HCT116 (cell line): ENCODE results near the gene IFI35. TPM values are rescaled to one million over a fixed set of nuclear protein-coding genes. Genes with fewer than 3 reads are reported as not detected.
"Not testable (repeated sequence)": the region's sequence is repeated elsewhere in the genome, so short reads cannot be mapped to it uniquely, and the experiment has no call there.

Source experiments
- ATAC-seq: fragments of 200-7000 bp; cut with Tn5 transposase; 2 replicates; pipeline ENCODE4 v1.9.1; 2020; ENCODE audit warnings: mild to moderate bottlenecking, moderate library complexity
- BruUV-seq: library from RNA; stranded (reverse); fragments of 400-500 nt; replicated peaks from 2 replicates; lab custom pipeline; 2021; lab: Mats Ljungman, UMichigan
- CTCF ChIA-PET: fragments of 300-600 bp; sonication (Branson Sonifier 250); formaldehyde crosslinking; loops from one replicate; lab custom pipeline; 2021; ENCODE audit warnings: antibody characterized with exemption; lab: Charles Lee
- POLR2A ChIA-PET: fragments of 300-600, 350-600 bp; sonication (Branson Sonifier 250); formaldehyde crosslinking; loops from one replicate; lab custom pipeline; 2021; ENCODE audit warnings: antibody characterized with exemption; lab: Charles Lee
- RAD21 ChIA-PET, 2 experiments: fragments of 300-600 bp; sonication (Branson Sonifier 250); formaldehyde crosslinking; loops; one replicate each; lab custom pipeline; 2023; ENCODE audit warnings: low total read pairs in 2 of 2; ENCODE audit not compliant: uncharacterized antibody in 2 of 2, unreplicated experiment in 2 of 2, low non-redundant PET in 1 of 2; lab: Charles Lee
- DNase-seq: peaks from one replicate; pipeline ENCODE4 v3.0.0-alpha.2; 2010; ENCODE audit warnings: low read depth, low spot score
- H2AFZ ChIP-seq: fragments of 200-600 bp; shearing (Covaris generic), sonication (generic); 2 replicates; pipeline ENCODE4 v1.6.1; 2017; ENCODE audit warnings: low read depth, mixed run types, mixed read lengths, antibody characterized with exemption, low read length; ENCODE audit not compliant: poor library complexity, severe bottlenecking
- H3K27ac ChIP-seq: 2 replicates; pipeline ENCODE4 v1.5.1; 2012; ENCODE audit warnings: low read depth, low read length
- H3K27me3 ChIP-seq: fragments of 200-600 bp; sonication (generic); 2 replicates; pipeline ENCODE4 v1.6.1; 2016; ENCODE audit warnings: mixed run types, low read length, mixed read lengths; ENCODE audit not compliant: insufficient read depth
- H3K36me3 ChIP-seq, 2 experiments: fragments of 200-500 bp in 1 of 2; fragments of 200-600 bp in 1 of 2; sonication (Bioruptor generic) in 1 of 2; sonication (generic) in 1 of 2; 2 replicates each; pipeline versions ENCODE4 v1.5.1 to v1.6.1; 2014 to 2016; ENCODE audit warnings: low read length in 2 of 2, inconsistent platforms in 1 of 2, mixed read lengths in 1 of 2, mixed run types in 1 of 2; ENCODE audit not compliant: insufficient read depth in 2 of 2, control insufficient read depth in 1 of 2
- H3K4me1 ChIP-seq, 2 experiments: fragments of 200-600 bp in 1 of 2; sonication (generic) in 1 of 2; 2 replicates each; pipeline versions ENCODE4 v1.5.1 to v1.6.1; 2012 to 2017; ENCODE audit warnings: low read length in 2 of 2, inconsistent platforms in 1 of 2, mild to moderate bottlenecking in 1 of 2, mixed read lengths in 1 of 2, mixed run types in 1 of 2, moderate library complexity in 1 of 2; ENCODE audit not compliant: insufficient read depth in 2 of 2, control insufficient read depth in 1 of 2
- H3K4me2 ChIP-seq: fragments of 200-600 bp; sonication (generic); 2 replicates; pipeline ENCODE4 v1.6.1; 2017; ENCODE audit warnings: mixed run types, low read length, mixed read lengths
- H3K4me3 ChIP-seq, 2 experiments: fragments of 200-600 bp in 1 of 2; sonication (generic) in 1 of 2; replicated peaks in 1 of 2; 2 replicates each; pipeline ENCODE4 v1.5.1; 2011 to 2016; ENCODE audit warnings: low read length in 2 of 2, control low read depth in 1 of 2, low read depth in 1 of 2, mild to moderate bottlenecking in 1 of 2, mixed read lengths in 1 of 2, mixed run types in 1 of 2
- H3K79me2 ChIP-seq: fragments of 200-600 bp; sonication (generic); 2 replicates; pipeline ENCODE4 v1.6.1; 2017; ENCODE audit warnings: mild to moderate bottlenecking, mixed run types, low read length, moderate library complexity, mixed read lengths; ENCODE audit not compliant: insufficient read depth
- H3K9ac ChIP-seq: fragments of 200-600 bp; sonication (generic); 2 replicates; pipeline ENCODE4 v1.6.1; 2016; ENCODE audit warnings: low read length, mixed read lengths
- H3K9me2 ChIP-seq: fragments of 200-600 bp; sonication (generic), shearing (Covaris generic); 2 replicates; pipeline ENCODE4 v1.6.1; 2017; ENCODE audit warnings: mixed run types, mild to moderate bottlenecking, moderate library complexity; ENCODE audit not compliant: insufficient read depth
- H3K9me3 ChIP-seq, 2 experiments: fragments of 200-500 bp in 1 of 2; fragments of 200-600 bp in 1 of 2; sonication (Bioruptor generic) in 1 of 2; sonication (generic) in 1 of 2; 2 replicates each; pipeline ENCODE4 v1.6.1; 2014 to 2017; ENCODE audit warnings: low read length in 2 of 2, mixed read lengths in 2 of 2, inconsistent platforms in 1 of 2, low read depth in 1 of 2, mild to moderate bottlenecking in 1 of 2, mixed run types in 1 of 2, moderate library complexity in 1 of 2; ENCODE audit not compliant: control insufficient read depth in 1 of 2, insufficient read depth in 1 of 2
- H4K20me1 ChIP-seq: fragments of 200-600 bp; sonication (generic), shearing (Covaris generic); 2 replicates; pipeline ENCODE4 v1.6.1; 2017; ENCODE audit warnings: mixed run types, mild to moderate bottlenecking, moderate library complexity; ENCODE audit not compliant: insufficient read depth
- CBX3 ChIP-seq: IDR thresholded peaks from 2 replicates; pipeline ENCODE4 v1.6.1; 2012; ENCODE audit warnings: low read depth
- JUND ChIP-seq: IDR thresholded peaks from 2 replicates; pipeline ENCODE4 v1.6.1; 2012
- POLR2AphosphoS5 ChIP-seq: IDR thresholded peaks from 2 replicates; pipeline ENCODE4 v1.6.1; 2011; ENCODE audit warnings: mild to moderate bottlenecking, low read depth, low read length, moderate library complexity
- SP1 ChIP-seq: IDR thresholded peaks from 2 replicates; pipeline ENCODE4 v1.6.1; 2012; ENCODE audit warnings: low read depth
- YY1 ChIP-seq: IDR thresholded peaks from 2 replicates; pipeline ENCODE4 v1.6.1; 2011; ENCODE audit warnings: low read length, low read depth, moderate library complexity, mild to moderate bottlenecking; ENCODE audit not compliant: insufficient replicate concordance; ENCODE audit errors: extremely low read depth
- ZBTB33 ChIP-seq: IDR thresholded peaks from 2 replicates; pipeline ENCODE4 v1.6.1; 2011; ENCODE audit warnings: mild to moderate bottlenecking, low read length, moderate library complexity; ENCODE audit not compliant: insufficient replicate concordance; ENCODE audit errors: extremely low read depth
- intact Hi-C: fragments of 100-400 bp; cut with micrococcal nuclease; formaldehyde crosslinking; loops from 2 replicates; pipeline ENCODE4 v1.10.0; 2022
- total RNA-seq: library from RNA; stranded (reverse); gene quantifications from one replicate; pipeline ENCODE4 v1.2.1, GENCODE V29; 2021; ENCODE audit not compliant: unreplicated experiment

IFI35 gene
- total RNA-seq, 1 experiment from 2014 or later: 14.8 TPM

GRCh38 chr17:43044024-43044423 is 37.4 kb downstream of the IFI35 start:
- ChIA-PET CTCF (no interaction called here), POLR2A (no interaction called here)
- Histone ChIP-seq H4K20me1 (no peaks in the 10 kb centered on the region), H3K4me1 (no peaks in the 10 kb centered on the region), H3K9me2 (no peaks in the 10 kb centered on the region), H2AFZ (no peak overlapping the region), H3K27me3 (no peaks in the 10 kb centered on the region), H3K27ac (no peak overlapping the region), H3K4me3 (no peak overlapping the region), H3K4me2 (no peak overlapping the region)
- no peak for ATAC-seq
- no TSS peak for BruUV-seq
- DNase-seq: no peak
- TF ChIP-seq SP1 (no peak), POLR2AphosphoS5 (no peak), CBX3 (no peak), JUND (no peak), YY1 (no peak)
- TF ChIP-seq, all 23 proteins: peak for 0
- no peaks in the 10 kb centered on the region for H3K79me2 ChIP-seq
- intact Hi-C loops: no loop called here
- H3K9ac ChIP-seq: no peak overlapping the region
- RAD21 ChIA-PET: no interaction called here
- peaks cover 2 to 5% of the 10 kb centered on the region in 2 experiments; a peak in 3 of 4 replicates for H3K36me3 ChIP-seq
- H3K9me3 ChIP-seq: no peaks in the 10 kb centered on the region

GRCh38 chr17:43051969-43052368 is 45.4 kb downstream of the IFI35 start:
- H3K36me3 ChIP-seq: peaks cover 21 to 24% of the 10 kb centered on the region in 2 experiments
- no peak overlapping the region for H3K4me2 ChIP-seq
- no peaks in the 10 kb centered on the region for H3K9me3 ChIP-seq
- CTCF ChIA-PET: no interaction called here
- no peaks in the 10 kb centered on the region for H3K9me2 ChIP-seq
- no TSS peak for BruUV-seq
- no peak overlapping the region for H3K4me3 ChIP-seq
- no peak overlapping the region for H2AFZ ChIP-seq
- H3K27ac ChIP-seq: no peak overlapping the region
- no peaks in the 10 kb centered on the region for H3K79me2 ChIP-seq
- no peak overlapping the region for H3K9ac ChIP-seq
- intact Hi-C loops: no loop called here
- DNase-seq: no peak
- no peaks in the 10 kb centered on the region for H3K4me1 ChIP-seq
- POLR2A ChIA-PET: no interaction called here
- TF ChIP-seq ZBTB33: no peak
- H4K20me1 ChIP-seq: no peaks in the 10 kb centered on the region
- RAD21 ChIA-PET: no interaction called here
- ATAC-seq: no peak
- H3K27me3 ChIP-seq: no peaks in the 10 kb centered on the region

- H3K4me2 ChIP-seq, RAD21 ChIA-PET, H3K4me1 ChIP-seq, CTCF ChIA-PET, BruUV-seq, H3K79me2 ChIP-seq, H4K20me1 ChIP-seq, H2AFZ ChIP-seq, H3K4me3 ChIP-seq, H3K9me2 ChIP-seq, H3K27ac ChIP-seq, intact Hi-C loops, H3K9me3 ChIP-seq, DNase-seq, ATAC-seq, H3K27me3 ChIP-seq, POLR2A ChIA-PET, H3K9ac ChIP-seq: not testable (repeated sequence)
- peaks cover 21 to 25% of the 10 kb centered on the region in 2 experiments for H3K36me3 ChIP-seq
Measured at GRCh38 chr17:43053008-43053407, 46.4 kb downstream of the IFI35 start.
